Measurements from ENCODE around the gene MBD3L4.
"Not testable (repeated sequence)": the region's sequence is repeated elsewhere in the genome, so short reads cannot be mapped to it uniquely, and the experiment has no call there.

Gene MBD3L4

DNA sequence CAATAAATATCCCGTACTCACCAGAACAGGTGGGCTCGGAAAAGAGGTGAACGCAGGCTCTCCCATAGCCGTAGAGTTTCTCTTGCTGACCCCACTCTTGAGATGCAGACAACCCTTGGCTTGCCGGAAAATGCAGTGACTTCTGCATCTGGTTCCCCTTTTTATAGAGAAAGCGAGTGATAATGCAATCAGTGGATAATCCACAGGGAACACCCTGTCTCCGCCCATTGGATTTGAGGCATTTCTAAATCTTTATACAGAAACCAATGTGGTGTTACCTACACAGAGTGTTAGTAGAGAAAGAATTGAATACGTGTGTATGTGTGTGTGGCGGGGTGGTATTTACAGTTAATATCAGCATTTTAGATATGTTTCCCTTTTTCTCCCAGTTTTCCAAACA lies at the start of gene MBD3L4:
Gene MBD3L4 (minus strand): TSS at position 101 of the 400 bp plus-strand sequence. CDS start 35 bp downstream, at position 66.
- DNase-seq = not testable (repeated sequence)

DNA sequence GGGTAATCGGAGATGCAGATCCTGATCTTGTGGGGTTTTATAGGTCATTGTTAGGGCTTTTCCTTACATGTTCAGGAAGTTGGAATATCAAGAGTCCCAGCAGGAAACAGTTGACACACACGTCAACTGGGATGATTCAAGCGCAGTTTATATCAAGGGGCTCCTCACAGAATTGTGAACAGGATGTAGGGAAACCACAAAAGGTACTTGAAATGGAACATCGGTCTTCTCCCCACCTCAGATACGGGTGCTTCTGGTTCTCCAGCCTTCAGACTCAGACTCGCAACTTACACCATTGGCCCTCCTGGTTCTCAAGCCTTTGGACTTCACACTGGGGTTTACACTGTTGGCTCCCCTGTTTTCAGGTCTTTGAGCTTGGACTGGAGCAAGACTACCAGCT lies 49.0 kb upstream of the MBD3L4 start:
- no peak for DNase-seq

DNA sequence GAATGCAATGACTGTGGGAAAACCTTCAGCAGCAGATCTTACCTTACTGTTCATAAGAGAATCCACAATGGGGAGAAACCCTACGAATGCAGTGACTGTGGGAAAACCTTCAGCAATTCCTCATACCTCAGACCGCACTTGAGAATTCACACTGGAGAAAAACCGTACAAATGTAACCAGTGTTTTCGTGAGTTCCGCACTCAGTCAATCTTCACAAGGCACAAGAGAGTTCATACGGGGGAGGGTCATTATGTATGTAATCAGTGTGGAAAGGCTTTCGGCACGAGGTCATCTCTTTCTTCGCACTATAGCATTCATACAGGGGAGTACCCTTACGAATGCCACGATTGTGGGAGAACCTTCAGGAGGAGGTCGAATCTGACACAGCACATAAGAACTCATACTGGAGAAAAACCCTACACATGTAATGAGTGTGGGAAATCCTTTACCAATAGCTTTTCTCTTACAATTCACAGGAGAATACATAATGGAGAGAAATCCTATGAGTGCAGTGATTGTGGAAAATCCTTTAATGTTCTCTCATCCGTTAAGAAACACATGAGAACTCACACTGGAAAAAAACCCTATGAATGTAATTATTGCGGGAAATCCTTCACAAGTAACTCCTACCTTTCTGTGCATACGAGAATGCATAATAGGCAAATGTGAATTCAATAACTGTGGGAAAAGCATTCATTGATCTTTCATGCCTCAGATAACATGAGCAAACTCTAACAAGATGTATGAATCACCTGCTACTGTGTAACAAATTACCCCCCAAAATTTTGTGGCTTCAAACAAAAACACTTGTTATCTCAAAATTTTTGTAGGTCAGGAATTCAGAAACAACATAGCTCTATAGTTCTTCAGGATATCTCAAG lies 43.3 kb upstream of the MBD3L4 start:
- no peak for DNase-seq

DNA sequence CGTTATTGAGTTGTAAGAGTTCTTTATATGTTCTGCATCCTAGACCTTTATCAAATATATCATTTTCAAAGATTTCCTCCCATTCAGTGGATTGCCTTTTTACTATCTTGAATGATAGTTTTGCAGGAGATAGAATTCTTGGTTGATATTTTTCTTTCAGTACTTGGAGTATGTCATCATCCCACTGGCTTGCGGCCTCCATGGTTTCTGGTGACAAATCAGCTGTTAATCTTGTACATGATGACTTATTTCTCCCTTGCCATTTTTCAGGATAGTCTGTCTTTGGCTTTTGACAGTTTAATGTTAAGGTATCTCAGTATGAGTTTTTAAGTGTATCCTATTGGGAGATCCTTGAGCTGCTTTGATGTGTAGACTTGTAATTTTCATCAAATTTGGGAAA lies 38.0 kb upstream of the MBD3L4 start:
- DNase-seq = no peak

- DNase-seq = no peak
These were observed 36.2 kb upstream of the MBD3L4 start for GRCh38 chr19:7076151-7076550.

- no peak for DNase-seq
These were observed 34.8 kb upstream of the MBD3L4 start for GRCh38 chr19:7074705-7075282.

- DNase-seq = no peak
These were observed 32.6 kb upstream of the MBD3L4 start for GRCh38 chr19:7072541-7072940.

DNA sequence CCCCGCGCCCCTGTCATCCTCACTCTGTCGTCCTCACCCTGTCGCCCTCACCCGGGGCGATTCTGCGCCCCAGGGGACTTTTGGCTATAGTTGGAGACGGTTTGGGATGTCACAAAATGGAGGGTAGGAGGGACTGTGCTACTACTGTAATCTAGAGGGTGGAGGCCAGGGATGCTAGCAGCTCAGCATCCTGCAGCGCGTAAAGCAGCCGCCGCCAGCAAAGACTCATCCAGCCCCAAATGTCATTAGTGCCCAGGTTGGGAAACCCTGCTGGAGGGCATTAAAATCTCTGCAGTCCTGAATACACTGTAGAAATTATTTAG lies 29.9 kb upstream of the MBD3L4 start:
- no peak for DNase-seq

DNA sequence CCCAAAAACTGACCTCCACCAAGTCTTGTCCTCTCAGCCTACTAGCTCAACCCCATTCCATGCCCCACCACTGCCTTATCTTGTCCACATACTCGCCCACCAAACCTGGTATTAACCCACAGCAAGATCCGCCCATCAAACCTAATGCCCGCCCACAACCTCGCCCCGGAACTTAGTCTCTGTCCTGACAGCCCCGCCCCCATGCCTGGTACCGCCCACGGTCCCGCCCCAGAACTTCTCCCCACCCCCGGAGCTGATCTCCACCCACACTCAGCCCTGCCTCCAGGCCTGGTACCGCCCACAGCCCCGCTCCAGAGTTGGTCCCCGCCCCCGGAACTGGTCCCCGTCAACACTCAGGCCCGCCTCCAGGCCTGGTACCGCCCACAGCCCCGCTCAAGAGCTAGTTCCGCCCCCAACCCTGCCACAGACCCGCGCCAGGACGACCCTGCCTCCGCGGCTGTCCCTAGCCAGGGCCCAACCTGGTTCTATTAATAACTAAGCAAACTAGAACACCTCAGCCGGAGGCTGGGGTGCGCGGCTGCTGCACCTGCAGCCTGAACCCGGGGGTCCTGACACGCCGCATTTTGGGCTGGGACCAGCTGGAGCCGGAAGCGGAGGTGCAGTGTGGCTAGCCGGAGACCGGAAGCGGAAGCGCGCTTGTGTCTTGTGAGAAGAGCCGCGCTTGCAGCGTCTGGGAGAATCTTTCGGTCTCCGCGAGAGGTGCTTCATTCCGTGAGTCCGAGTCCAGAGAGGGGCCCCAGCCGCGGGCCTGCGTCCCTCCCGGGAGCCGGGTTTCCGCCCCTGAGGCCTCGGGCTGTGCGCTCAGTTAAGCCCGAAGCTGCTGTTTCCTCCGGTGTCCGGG lies 29.3 kb upstream of the MBD3L4 start, which contains the start of gene ZNF557:
Gene ZNF557 (plus strand): TSS at position 662 of the 862 bp plus-strand sequence. CDS start 5,372 bp downstream, outside the sequence.
- DNase-seq = peak; percentile 94 to 97

DNA sequence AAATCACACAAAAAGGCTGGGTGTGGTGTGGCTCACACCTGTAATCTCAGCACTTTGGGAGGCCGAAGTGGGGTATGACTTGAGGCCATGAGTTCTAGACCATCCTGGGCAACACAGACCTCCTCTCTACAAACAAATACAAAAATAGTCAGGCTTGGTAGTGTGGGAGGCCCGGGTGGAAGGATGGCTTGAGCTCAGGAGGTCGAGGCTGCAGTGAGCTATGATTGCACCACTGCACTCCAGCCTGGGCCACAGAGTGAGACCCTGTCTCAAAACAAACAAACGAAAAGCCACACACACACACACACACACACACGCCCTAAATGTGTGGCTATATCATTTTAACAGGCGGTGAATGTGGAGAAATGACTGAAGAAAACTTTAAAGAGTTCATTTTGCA lies 28.6 kb upstream of the MBD3L4 start:
- no peak for DNase-seq

GRCh38 chr19:7067716-7068115 lies 27.7 kb upstream of the MBD3L4 start:
- DNase-seq = no peak

- not testable (repeated sequence) for DNase-seq
These were observed 27.1 kb upstream of the MBD3L4 start for GRCh38 chr19:7067122-7067521.

DNA sequence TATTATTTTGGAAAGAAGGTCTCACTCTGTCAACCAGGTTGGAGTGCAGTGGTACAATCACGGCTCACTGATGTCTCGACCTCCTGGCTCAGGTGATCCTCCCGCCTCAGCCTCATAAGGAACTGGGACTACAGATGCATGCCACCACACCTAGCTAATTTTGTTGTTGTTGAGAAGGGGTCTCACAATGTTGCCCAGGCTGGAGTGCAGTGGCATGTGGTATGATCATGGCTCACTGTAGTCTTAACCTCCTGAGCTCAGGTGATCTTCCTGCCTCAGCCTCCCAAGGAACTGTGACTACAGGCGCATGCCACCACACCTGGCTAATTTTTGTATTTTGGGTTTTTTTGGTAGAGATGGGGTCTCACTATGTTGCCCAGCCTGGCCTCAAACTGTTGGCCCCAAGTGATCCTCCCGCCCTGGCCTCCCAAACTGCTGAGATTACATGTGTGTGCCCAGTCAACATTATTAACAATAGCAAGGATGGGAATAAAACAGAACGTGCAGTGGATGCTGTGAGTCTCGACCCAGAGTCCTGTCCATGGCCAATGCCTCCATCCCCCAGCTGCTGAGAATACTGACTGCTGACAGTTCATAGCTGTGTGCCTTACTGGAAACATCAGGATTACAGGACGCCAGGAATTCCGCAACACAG lies 23.9 kb upstream of the MBD3L4 start:
- DNase-seq = no peak

DNA sequence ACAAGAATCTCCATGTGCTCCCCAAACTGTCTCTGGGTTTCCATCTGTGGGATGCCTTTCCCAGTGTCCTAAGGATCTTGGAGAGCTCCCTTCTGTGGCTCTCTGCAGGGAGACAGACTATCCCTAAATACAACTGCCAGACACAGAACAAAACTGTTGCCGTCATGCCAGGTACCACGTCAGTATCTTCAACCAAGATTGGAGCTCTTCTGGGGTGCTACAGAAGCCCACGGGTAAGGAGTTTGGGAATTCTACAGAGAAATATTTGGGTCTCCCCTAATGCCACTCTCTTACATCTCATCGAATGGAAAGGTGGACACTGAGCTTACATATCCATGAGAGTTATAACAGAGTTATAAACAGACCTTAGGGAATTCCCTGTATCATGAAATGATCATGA lies 23.4 kb upstream of the MBD3L4 start:
- DNase-seq = no peak

DNA sequence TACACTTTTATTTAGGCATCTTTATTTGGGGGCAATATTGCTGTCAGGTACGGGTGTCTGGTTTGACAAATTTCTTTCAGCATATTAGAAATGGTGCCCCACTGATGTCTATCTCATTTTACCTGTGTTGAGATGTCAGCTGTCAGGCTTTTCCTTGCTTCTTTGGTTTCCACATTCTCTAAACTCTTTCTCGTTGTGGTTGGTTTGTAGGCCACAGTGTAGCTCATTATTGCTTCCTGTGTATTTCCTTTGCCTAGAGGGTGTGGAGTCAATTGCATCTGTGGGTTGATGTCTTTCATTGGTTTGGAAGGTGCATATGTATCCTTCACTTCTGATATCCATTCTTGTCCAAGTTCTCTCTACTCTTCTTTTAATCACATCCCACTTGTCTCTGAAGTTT lies 20.0 kb upstream of the MBD3L4 start:
- not testable (repeated sequence) for DNase-seq

DNA sequence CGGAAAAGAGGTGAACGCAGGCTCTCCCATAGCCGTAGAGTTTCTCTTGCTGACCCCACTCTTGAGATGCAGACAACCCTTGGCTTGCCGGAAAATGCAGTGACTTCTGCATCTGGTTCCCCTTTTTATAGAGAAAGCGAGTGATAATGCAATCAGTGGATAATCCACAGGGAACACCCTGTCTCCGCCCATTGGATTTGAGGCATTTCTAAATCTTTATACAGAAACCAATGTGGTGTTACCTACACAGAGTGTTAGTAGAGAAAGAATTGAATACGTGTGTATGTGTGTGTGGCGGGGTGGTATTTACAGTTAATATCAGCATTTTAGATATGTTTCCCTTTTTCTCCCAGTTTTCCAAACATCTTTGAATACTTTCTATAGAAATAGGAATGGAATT lies 18.6 kb upstream of the MBD3L4 start, which contains the start of gene MBD3L3:
Gene MBD3L3 (minus strand): TSS at position 101 of the 400 bp plus-strand sequence. CDS start 71 bp downstream, at position 30.
- not testable (repeated sequence) for DNase-seq

- not testable (repeated sequence) for DNase-seq
These were observed 16.4 kb upstream of the MBD3L4 start for GRCh38 chr19:7056371-7056770.

- DNase-seq = not testable (repeated sequence)
These were observed 15.7 kb upstream of the MBD3L4 start for GRCh38 chr19:7055679-7056078.

DNA sequence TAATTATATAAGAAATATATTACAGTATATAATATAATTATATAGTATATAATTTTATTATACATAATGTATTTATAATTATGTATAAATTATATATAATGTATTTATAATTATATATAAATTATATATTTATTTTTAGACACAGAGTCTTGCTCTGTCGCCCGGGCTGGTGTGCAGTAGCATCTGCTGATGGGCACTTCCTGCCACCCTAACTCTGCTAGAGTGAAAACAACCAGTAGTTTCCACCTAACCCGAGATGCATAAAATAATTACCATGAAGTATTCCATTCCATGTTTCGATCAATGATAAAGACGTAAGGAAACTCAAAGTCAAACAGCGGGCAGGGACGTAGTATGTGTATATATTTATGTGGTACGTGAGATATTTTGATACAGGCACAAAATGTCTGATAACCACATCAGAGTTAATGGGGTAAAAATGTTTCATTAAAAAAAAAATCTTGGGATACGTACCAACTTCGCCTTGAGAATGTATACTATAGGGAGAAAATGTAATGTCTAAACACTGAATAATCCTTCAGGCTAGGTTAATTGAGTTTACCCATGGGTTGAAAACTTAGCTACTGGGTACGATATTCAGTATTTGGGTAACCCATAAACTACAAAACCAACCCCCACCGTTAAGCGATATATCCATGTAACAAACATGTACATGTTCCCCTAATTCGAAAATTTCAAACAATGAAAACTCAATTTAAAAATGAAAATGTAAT lies 14.8 kb upstream of the MBD3L4 start:
- not testable (repeated sequence) for DNase-seq

DNA sequence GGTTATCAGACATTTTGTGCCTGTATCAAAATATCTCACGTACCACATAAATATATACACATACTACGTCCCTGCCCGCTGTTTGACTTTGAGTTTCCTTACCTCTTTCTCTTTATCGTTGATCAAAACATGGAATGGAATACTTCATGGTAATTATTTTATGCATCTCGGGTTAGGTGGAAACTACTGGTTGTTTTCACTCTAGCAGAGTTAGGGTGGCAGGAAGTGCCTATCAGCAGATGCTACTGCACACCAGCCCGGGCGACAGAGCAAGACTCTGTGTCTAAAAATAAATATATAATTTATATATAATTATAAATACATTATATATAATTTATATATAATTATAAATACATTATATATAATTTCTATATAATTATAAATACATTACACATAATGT lies 12.9 kb upstream of the MBD3L4 start:
- not testable (repeated sequence) for DNase-seq

DNA sequence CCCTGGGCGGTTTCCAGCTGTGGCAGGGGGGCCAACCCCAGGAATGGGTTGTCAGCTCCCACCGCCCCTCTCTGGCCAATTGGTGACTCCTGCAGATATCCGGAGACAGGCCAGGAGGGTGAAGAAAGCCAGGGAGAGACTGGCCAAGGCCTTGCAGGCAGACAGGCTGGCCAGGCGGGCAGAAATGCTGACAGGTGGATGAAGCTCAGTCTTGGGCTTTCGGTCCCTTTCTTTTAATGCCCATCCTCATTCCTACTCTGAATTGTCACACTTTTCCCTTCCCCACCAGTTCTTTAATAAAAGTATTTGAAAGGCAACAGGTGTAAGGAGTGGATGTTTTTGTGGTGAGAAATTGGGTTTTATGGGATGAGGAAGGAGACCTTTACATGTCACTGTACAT lies 11.4 kb upstream of the MBD3L4 start:
- not testable (repeated sequence) for DNase-seq

DNA sequence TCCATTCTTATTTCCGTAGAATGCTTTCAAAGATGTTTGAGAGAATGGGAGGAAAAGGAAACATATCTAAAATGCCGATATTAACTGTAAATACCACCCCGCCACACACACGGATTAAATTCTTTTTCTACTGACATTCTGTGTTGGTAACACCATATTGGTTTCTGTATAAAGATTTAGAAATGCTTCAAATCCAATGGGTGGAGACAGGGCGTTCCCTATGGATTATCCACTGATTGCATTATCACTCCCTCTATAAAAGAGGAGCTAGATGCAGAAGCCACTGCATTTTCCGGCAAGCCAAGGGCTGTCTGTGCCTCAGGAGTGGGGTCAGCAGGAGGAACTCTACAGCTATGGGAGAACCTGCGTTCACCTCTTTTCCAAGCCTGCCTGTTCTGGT lies 9.0 kb upstream of the MBD3L4 start, which contains the start of gene MBD3L2:
Gene MBD3L2 (plus strand): TSS at position 301 of the 400 bp plus-strand sequence. CDS start 53 bp downstream, at position 354.
- not testable (repeated sequence) for DNase-seq

All from stimulated activated CD4-positive, alpha-beta T cell treated with anti-CD3 and anti-CD28 coated beads, Interleukin-2, amount 100 ng/mL, for 48 hours (primary cell).